WTC11 (cell line): ENCODE measurements around the gene SMAD2. TPM values are rescaled to one million over a fixed set of nuclear protein-coding genes. Genes with fewer than 3 reads are reported as not detected.

ENCODE experiments used
- ATAC-seq: fragments of 200-7000 bp; cut with Tn5 transposase; 2 replicates; pipeline ENCODE4 v1.10.0; 2021; ENCODE audit warnings: mild to moderate bottlenecking, moderate library complexity
- CTCF ChIA-PET: fragments of 300-600 bp; sonication (Branson Sonifier 250); formaldehyde crosslinking; loops from one replicate; lab custom pipeline; 2021; ENCODE audit warnings: antibody characterized with exemption; lab: Charles Lee
- POLR2A ChIA-PET: fragments of 350-600 bp; sonication (Branson Sonifier 250); formaldehyde crosslinking; loops from one replicate; lab custom pipeline; 2021; ENCODE audit warnings: antibody characterized with exemption; lab: Charles Lee
- DNase-seq: peaks from one replicate; pipeline ENCODE4 v3.0.0; 2021; ENCODE audit warnings: low spot score
- H3K27ac Mint-ChIP-seq: 2 replicates; pipeline ENCODE4 v1.8.0; 2021; ENCODE audit warnings: mixed read lengths
- H3K27me3 Mint-ChIP-seq: 2 replicates; pipeline ENCODE4 v1.8.0; 2021; ENCODE audit warnings: low read depth, mild to moderate bottlenecking, moderate library complexity, mixed read lengths
- H3K36me3 Mint-ChIP-seq: 2 replicates; pipeline ENCODE4 v1.8.0; 2021; ENCODE audit warnings: mixed read lengths
- H3K4me1 Mint-ChIP-seq: 2 replicates; pipeline ENCODE4 v1.8.0; 2022; ENCODE audit warnings: mixed read lengths
- H3K4me3 Mint-ChIP-seq: 2 replicates; pipeline ENCODE4 v1.8.0; 2021; ENCODE audit warnings: mild to moderate bottlenecking, moderate library complexity, mixed read lengths
- H3K9me3 Mint-ChIP-seq: 2 replicates; pipeline ENCODE4 v1.8.0; 2021; ENCODE audit warnings: mixed read lengths
- ATF1 ChIP-seq: sonication (generic); formaldehyde crosslinking; IDR thresholded peaks from 2 replicates; pipeline ENCODE4 v1.8.1; 2023; ENCODE audit warnings: mild to moderate bottlenecking, moderate library complexity, missing genetic modification reagents
- CBFB ChIP-seq: sonication (generic); formaldehyde crosslinking; IDR thresholded peaks from 2 replicates; pipeline ENCODE4 v1.8.1; 2022; ENCODE audit warnings: mild to moderate bottlenecking, low read depth, missing genetic modification reagents
- ELF4 ChIP-seq: sonication (generic); formaldehyde crosslinking; IDR thresholded peaks from 2 replicates; pipeline ENCODE4 v1.8.1; 2022; ENCODE audit warnings: low read depth, mild to moderate bottlenecking, moderate library complexity, missing genetic modification reagents
- ESRRA ChIP-seq: sonication (generic); formaldehyde crosslinking; IDR thresholded peaks from 2 replicates; pipeline ENCODE4 v1.8.1; 2022; ENCODE audit warnings: mild to moderate bottlenecking, missing genetic modification reagents, borderline replicate concordance
- IRF2 ChIP-seq: sonication (generic); formaldehyde crosslinking; IDR thresholded peaks from 2 replicates; pipeline ENCODE4 v1.8.0; 2022; ENCODE audit warnings: low read depth, missing genetic modification reagents, borderline replicate concordance
- KAT7 ChIP-seq: sonication (generic); formaldehyde crosslinking; IDR thresholded peaks from 2 replicates; pipeline ENCODE4 v1.8.1; 2023; ENCODE audit warnings: missing genetic modification reagents, mild to moderate bottlenecking, borderline replicate concordance
- MXD4 ChIP-seq: fragments of 250-450 bp; sonication (Bioruptor Pico); IDR thresholded peaks from 2 replicates; pipeline ENCODE4 v1.8.0; 2021; ENCODE audit warnings: mild to moderate bottlenecking, moderate library complexity, borderline replicate concordance
- MYBL2 ChIP-seq: sonication (generic); formaldehyde crosslinking; IDR thresholded peaks from 2 replicates; pipeline ENCODE4 v1.8.1; 2023; ENCODE audit warnings: mild to moderate bottlenecking, moderate library complexity, missing genetic modification reagents
- NFYB ChIP-seq: sonication (generic); formaldehyde crosslinking; conservative IDR thresholded peaks from 2 replicates; pipeline ENCODE4 v1.8.0; 2022; ENCODE audit warnings: low read depth, missing genetic modification reagents
- RELA ChIP-seq: sonication (generic); formaldehyde crosslinking; IDR thresholded peaks from 2 replicates; pipeline ENCODE4 v1.8.1; 2022; ENCODE audit warnings: missing genetic modification reagents, mild to moderate bottlenecking, borderline replicate concordance
- ZNF396 ChIP-seq: fragments of 250-450 bp; sonication (Bioruptor Pico); IDR thresholded peaks from 2 replicates; pipeline ENCODE4 v1.8.0; 2021; ENCODE audit warnings: mild to moderate bottlenecking, moderate library complexity, borderline replicate concordance
- total RNA-seq: library from RNA; stranded (reverse); gene quantifications from 3 replicates; pipeline ENCODE4 v1.2.3, GENCODE V29; 2021
- TF ChIP-seq, protein P1 (sequence below): sonication (generic); formaldehyde crosslinking; IDR thresholded peaks from 2 replicates; pipeline ENCODE4 v1.8.1; 2023; ENCODE audit warnings: mild to moderate bottlenecking, missing genetic modification reagents
- TF ChIP-seq, protein P2 (sequence below): sonication (generic); formaldehyde crosslinking; IDR thresholded peaks from 2 replicates; pipeline ENCODE4 v1.8.0; 2022; ENCODE audit warnings: mild to moderate bottlenecking, missing genetic modification reagents
- TF ChIP-seq, protein P3 (sequence below): sonication (generic); formaldehyde crosslinking; IDR thresholded peaks from 2 replicates; pipeline ENCODE4 v1.8.1; 2022; ENCODE audit warnings: mild to moderate bottlenecking, missing genetic modification reagents, moderate library complexity, borderline replicate concordance

SMAD2 gene
- total RNA-seq, 1 experiment from 2014 or later, result 104 TPM

DNA sequence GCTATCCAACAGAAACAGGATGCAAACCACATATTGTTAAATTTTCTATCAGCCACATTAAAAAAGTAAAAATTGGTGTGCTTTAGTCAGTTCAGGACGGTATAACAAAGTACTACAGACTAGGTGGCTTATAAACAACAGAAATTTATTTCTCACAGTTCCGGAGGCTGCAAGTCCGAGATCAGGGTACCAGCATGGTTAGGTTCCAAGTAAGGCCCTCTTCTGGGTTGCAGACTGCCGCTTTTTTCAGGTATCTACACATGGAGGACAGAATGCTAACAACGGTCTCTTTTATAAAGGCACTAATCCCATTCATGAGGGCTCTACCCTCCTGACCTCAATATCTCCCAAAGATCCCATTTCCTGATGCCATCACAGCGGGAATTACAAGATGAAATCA lies 10.5 kb downstream of the SMAD2 start:
- DNase-seq (no peak), ATAC-seq (no peak)
- Mint-ChIP-seq H3K27me3 (no peaks in the 10 kb centered on the region), H3K4me3 (peak overlapping the region; percentile 55), H3K4me1 (peaks cover 87% of the 10 kb centered on the region), H3K27ac (peak overlapping the region; percentile 86), H3K9me3 (no peaks in the 10 kb centered on the region), H3K36me3 (no peaks in the 10 kb centered on the region)
- POLR2A ChIA-PET, result interaction anchor here (0.5 kb wide), 1 partner anchor 1071 kb away, joined by 3 read pairs; no protein-coding TSS in a partner anchor
- CTCF ChIA-PET, result interaction anchor here (2.7 kb wide), 1 partner anchor 78 kb away, joined by 8 read pairs; no protein-coding TSS in a partner anchor
- TF ChIP-seq CBFB (CRISPR knock-in tag) (no peak), RELA (CRISPR knock-in tag) (no peak), ELF4 (CRISPR knock-in tag) (no peak)
- TF ChIP-seq, protein P1, sequence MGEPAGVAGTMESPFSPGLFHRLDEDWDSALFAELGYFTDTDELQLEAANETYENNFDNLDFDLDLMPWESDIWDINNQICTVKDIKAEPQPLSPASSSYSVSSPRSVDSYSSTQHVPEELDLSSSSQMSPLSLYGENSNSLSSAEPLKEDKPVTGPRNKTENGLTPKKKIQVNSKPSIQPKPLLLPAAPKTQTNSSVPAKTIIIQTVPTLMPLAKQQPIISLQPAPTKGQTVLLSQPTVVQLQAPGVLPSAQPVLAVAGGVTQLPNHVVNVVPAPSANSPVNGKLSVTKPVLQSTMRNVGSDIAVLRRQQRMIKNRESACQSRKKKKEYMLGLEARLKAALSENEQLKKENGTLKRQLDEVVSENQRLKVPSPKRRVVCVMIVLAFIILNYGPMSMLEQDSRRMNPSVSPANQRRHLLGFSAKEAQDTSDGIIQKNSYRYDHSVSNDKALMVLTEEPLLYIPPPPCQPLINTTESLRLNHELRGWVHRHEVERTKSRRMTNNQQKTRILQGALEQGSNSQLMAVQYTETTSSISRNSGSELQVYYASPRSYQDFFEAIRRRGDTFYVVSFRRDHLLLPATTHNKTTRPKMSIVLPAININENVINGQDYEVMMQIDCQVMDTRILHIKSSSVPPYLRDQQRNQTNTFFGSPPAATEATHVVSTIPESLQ (CRISPR knock-in tag), result no peak

DNA sequence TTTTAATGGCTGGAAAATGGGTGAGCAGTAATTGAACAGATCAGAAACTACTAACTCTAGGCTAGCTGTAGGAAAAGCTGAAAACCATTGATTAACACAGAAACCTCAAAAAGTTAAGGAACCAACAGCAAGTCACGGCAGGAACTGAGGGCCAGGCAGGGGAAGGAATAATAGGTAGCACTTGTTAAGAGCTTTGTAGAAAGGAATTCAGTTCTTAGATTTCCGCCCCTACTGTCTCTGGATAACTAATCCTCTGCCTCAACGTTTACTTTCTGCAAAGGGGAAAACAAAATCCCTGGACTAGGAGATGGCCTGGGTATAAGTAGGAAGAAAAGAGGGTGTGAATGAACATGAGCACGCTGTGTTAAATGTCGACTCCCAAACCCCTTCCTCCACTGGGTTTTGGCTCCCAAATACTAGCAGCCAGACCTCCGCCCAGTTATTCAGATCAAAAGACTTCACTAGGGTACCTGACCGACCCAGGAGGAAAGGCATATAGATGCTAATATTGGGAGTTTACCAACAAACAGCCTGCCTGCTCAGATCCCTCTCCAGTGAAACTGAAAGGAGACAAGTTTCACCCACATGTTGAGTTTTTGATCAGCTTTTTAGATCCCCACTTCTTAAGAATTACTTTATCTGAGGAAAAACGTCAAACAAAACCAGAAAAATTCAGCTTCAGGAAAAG lies 12.4 kb downstream of the SMAD2 start:
- DNase-seq (peak; percentile 23), ATAC-seq (peak; percentile 85)
- Mint-ChIP-seq H3K4me1 (peaks cover 89% of the 10 kb centered on the region), H3K36me3 (no peaks in the 10 kb centered on the region)
- CTCF ChIA-PET, result interaction anchor here (0.6 to 1.0 kb wide), 2 partner anchors 13 to 16 kb away, joined by 3 to 7 read pairs; no protein-coding TSS in a partner anchor
- TF ChIP-seq ATF1 (no peak), NFYB (CRISPR knock-in tag) (no peak), MYBL2 (CRISPR knock-in tag) (0 out of 2 replicates have a peak, but pooled peaks have one; percentile 19), ESRRA (no peak), ZNF396 (CRISPR knock-in tag) (no peak), KAT7 (CRISPR knock-in tag) (no peak)
- TF ChIP-seq, protein P2, sequence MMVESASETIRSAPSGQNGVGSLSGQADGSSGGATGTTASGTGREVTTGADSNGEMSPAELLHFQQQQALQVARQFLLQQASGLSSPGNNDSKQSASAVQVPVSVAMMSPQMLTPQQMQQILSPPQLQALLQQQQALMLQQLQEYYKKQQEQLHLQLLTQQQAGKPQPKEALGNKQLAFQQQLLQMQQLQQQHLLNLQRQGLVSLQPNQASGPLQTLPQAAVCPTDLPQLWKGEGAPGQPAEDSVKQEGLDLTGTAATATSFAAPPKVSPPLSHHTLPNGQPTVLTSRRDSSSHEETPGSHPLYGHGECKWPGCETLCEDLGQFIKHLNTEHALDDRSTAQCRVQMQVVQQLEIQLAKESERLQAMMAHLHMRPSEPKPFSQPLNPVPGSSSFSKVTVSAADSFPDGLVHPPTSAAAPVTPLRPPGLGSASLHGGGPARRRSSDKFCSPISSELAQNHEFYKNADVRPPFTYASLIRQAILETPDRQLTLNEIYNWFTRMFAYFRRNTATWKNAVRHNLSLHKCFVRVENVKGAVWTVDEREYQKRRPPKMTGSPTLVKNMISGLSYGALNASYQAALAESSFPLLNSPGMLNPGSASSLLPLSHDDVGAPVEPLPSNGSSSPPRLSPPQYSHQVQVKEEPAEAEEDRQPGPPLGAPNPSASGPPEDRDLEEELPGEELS, result peak; percentile 39; the same call in 1 of the 2 replicates
- TF ChIP-seq, all 79 proteins: peak for 2
- POLR2A ChIA-PET, result interaction anchor here (1.0 kb wide), 1 partner anchor 12 kb away, joined by 3 read pairs; no protein-coding TSS in a partner anchor
- Mint-ChIP-seq H3K27ac (peak overlapping the region; percentile 97), H3K4me3 (peak overlapping the region; percentile 55), H3K9me3 (no peaks in the 10 kb centered on the region), H3K27me3 (no peaks in the 10 kb centered on the region)

DNA sequence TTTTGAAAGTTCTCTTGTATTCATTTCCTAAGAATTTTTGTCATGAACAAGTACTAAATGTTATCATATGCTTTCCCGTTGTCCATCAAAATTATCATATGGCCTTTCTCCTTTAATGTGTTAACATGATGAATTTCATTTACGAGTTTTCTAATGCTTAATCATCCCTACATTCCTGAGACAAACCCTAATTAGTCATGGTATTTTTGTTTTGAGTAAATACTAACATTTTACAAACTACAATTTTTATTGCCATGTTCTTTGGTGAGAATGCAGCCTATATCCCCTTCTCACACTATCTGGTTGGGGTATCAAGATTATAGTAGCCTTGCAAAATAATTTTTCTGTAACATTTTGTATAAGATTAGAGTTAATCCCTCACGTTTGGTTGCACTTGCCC lies 14.5 kb downstream of the SMAD2 start:
- ChIA-PET CTCF (interaction anchor here (1.0 kb wide), 2 partner anchors 92 to 143 kb away, joined by 3 read pairs; no protein-coding TSS in a partner anchor), POLR2A (no interaction called here)
- no peaks in the 10 kb centered on the region for H3K27me3 Mint-ChIP-seq
- ATAC-seq, result no peak
- H3K4me3 Mint-ChIP-seq, result no peak overlapping the region
- peaks cover 2% of the 10 kb centered on the region; the same call in 1 of the 2 replicates for H3K36me3 Mint-ChIP-seq
- TF ChIP-seq MXD4 (CRISPR knock-in tag), result no peak
- no peak for TF ChIP-seq IRF2 (CRISPR knock-in tag)
- TF ChIP-seq, protein P3, sequence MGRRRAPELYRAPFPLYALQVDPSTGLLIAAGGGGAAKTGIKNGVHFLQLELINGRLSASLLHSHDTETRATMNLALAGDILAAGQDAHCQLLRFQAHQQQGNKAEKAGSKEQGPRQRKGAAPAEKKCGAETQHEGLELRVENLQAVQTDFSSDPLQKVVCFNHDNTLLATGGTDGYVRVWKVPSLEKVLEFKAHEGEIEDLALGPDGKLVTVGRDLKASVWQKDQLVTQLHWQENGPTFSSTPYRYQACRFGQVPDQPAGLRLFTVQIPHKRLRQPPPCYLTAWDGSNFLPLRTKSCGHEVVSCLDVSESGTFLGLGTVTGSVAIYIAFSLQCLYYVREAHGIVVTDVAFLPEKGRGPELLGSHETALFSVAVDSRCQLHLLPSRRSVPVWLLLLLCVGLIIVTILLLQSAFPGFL (CRISPR knock-in tag), result no peak
- TF ChIP-seq, all 79 proteins: peak for 0
- H3K9me3 Mint-ChIP-seq, result no peaks in the 10 kb centered on the region
- peak overlapping the region; percentile 15; the same call in 1 of the 2 replicates for H3K27ac Mint-ChIP-seq
- peaks cover 85% of the 10 kb centered on the region for H3K4me1 Mint-ChIP-seq
- no peak for DNase-seq
